LNCAP (cell line): ENCODE results near the gene LAMA2.

Experiments
- TF ChIP-seq, protein P1 (sequence below): fragments of 450-650 bp; IDR thresholded peaks from 2 replicates; pipeline ENCODE4 v1.5.1; 2017; ENCODE audit warnings: mild to moderate bottlenecking

Gene LAMA2

DNA sequence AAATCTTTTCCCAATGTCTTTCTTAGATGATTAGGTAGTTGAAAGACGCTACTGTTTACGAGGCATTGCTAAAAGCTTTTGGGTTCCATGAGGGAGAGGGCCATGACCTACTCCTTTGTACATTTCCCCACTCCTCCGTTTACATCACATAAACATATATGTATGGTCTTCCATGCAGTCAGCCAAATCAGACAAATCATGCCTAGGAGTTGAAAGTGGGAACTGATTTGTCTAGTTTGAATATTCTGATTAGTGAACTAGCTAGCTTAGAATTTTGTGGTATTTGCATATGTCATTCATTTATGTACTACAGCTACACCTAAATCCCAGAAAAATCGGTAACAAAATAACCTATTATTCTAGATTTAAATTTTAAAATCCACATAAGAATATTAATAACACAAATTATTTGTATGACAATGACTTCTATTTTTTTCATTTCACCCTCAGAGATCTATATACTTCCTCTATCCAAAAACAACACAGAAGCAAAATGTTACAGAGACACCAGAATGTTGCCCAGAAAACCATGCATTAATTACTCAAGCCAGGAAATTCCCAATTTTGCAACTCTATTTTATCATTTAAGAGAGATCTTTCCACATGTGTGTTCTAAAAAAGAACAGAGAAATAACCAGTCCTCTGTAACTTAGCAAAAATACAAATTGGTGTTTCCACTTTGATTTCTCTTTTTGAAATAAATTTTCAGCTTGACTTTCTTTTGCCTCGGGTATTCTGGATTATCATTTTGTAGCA is 231.9 kb downstream of the LAMA2 start:
- TF ChIP-seq, protein P1, sequence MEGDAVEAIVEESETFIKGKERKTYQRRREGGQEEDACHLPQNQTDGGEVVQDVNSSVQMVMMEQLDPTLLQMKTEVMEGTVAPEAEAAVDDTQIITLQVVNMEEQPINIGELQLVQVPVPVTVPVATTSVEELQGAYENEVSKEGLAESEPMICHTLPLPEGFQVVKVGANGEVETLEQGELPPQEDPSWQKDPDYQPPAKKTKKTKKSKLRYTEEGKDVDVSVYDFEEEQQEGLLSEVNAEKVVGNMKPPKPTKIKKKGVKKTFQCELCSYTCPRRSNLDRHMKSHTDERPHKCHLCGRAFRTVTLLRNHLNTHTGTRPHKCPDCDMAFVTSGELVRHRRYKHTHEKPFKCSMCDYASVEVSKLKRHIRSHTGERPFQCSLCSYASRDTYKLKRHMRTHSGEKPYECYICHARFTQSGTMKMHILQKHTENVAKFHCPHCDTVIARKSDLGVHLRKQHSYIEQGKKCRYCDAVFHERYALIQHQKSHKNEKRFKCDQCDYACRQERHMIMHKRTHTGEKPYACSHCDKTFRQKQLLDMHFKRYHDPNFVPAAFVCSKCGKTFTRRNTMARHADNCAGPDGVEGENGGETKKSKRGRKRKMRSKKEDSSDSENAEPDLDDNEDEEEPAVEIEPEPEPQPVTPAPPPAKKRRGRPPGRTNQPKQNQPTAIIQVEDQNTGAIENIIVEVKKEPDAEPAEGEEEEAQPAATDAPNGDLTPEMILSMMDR, result no peak

DNA sequence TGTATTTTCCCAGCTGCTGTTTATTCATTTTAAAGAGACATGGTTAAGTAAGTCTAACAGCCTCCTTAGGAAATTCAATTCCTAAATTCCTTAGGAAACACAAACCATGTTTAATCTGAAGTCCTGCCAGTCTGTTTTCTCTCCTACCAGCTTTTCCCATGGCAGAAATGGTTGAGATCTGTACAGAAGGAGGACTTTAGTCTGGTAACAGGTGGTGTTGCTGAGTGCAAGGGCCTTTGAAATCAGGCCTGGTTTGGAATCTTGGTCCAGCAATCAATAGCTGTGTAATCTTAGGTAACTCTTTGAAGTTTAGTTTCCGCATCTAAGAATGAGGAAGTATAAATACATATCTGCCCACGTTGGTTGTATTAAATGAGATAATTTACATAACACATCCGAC is 232.5 kb downstream of the LAMA2 start:
- TF ChIP-seq, protein P1, result no peak

DNA sequence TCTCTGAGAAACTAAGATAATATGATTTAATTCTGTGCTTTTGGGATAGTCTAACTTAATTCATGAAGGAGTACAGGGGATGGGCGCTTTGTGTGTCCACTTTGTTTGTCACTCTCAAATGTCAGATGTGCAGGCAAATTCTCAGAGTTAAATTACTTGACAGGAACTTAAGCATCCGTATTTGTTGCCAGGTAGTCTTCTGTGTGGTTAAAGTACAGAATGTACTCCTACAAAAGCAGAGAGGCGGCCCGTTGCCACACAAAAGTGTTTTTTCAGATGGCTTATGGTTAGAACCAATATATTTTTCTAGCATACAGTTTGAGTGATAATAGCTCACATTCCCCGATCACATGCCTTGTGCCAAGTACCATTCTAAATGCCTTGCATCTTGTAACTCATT is 234.4 kb downstream of the LAMA2 start:
- TF ChIP-seq, protein P1, result no peak

DNA sequence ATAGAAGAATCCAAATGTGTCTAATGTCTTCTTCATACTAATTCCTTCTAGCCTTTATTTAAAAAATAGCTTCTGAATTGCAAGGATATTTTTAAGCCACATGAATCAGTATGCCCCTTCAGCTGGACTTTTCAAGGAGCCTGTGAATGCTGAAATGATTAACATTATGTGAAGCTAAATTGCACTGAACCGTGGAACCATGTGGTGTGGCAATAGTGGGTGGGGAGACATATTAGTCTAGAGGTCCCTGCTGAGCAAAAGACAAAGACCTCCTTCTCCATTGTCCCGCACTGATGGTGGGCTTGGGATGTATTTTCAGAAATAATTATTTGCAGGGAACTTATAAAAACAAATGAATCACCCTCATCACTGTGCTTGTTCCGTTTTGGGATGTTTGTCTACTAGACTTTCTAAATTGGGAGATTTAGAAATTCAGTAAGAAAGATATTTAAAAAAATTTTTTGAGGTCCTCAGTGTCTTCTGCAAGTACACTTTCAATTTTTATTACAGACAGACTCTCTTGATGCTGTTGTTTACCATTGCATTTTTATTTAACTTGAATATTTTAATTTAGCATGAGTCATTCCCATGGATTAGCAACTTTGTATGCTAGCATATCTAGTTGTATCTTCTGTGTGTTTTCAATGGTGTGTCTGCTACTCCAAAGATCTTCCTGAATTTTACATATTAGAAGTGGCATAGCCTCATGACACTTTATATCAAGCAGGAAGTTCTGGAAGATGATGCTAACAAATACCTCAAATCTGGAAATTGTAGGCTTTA is 238.1 kb downstream of the LAMA2 start:
- TF ChIP-seq, protein P1, result no peak

DNA sequence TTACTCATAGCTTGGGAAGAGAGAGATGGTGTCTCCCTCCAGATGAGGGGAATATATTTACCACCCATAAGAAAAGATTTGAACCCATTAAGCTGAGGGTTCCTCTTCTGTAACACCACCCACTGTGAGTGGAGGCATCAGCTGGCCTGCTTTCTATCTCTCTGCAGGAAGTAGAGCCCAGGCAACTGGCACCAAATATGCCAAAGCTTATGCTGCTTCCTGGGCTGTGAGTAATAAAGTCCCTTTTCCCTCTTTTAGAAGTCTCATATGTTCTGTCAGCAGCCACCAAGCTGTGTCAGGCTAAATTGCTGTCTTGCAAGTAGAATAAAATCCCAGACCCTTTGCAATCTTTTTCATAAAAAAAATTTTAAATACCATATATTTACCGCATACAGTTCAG is 241.4 kb downstream of the LAMA2 start:
- TF ChIP-seq, protein P1, result no peak

DNA sequence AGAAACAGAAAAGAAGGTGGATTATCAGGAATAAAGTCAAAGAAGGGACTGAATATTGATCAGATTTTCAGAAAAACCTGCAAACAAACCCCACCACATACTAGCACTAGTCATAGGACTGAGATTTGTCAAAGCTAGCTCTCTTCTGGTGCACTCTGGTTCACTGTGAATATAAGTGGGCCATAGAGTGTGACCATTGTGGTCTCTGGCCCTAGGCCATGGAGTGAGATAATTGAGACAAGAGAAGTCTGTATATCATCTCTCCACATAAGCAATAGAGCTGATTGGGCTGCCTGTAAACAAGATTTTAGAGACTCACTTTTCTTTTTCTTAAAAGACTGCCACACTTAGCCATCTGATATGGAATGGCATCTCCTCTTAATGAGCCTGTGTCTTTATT is 247.2 kb downstream of the LAMA2 start:
- TF ChIP-seq, protein P1, result no peak

DNA sequence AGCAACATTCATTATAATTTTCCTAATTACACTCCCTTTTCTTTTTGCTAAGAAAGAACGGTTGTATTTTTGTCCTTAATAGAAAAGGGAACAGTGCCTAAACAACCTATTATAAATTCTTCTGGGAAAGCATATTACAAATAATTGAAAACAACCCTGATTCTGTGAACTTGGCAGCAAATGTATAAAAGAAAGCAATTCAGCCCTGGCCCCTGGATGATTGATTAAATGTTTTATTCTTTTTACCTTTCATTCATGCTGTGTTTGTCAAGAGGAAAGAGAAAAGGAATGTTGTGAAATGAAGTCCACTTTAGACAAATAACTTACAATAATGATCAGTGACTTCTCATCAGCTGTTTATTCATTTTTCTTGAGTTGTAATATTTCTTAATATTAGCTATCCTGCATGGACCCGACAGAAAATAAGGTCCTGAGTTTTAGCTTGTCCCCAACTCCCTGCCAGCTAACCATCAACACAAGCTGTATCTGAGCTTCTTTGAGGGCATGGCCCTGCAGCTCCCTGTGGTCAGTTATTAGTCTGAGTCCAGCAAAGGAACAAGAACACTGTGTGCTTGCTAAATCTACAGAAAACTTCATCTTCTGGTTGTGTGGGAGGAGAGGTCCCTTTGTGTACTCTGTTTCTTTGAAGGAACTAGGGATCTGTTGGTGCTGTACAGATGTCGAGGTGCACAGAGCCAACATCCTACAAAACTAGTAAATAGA is 248.2 kb downstream of the LAMA2 start:
- TF ChIP-seq, protein P1, result no peak
